Measurements from ENCODE around the gene MIX23. TPM values are rescaled to one million over a fixed set of nuclear protein-coding genes. Genes with fewer than 3 reads are reported as not detected.

The MIX23 gene
- total RNA-seq, 3 donors from 2014 or later (not counting 1 experiment from before 2014, with no cell fraction given) = 9.6 to 16.4 (median 14.1) TPM

- H3K36me3 ChIP-seq (ENCODE audit: control insufficient read depth, insufficient read depth, low read length) = peaks cover 2% of the 10 kb centered on the region
- no peaks in the 10 kb centered on the region for H3K9me3 ChIP-seq (ENCODE audit: control insufficient read depth, insufficient read depth, low read length)
- no peaks in the 10 kb centered on the region for H3K27me3 ChIP-seq (ENCODE audit: control insufficient read depth, insufficient read depth, low read length)
- H3K27ac Mint-ChIP-seq = peak overlapping the region in 1 of 2 donors; percentile 6
- no peak overlapping the region for H3K4me3 ChIP-seq (ENCODE audit: low read length)
- no peak overlapping the region for H3K4me3 Mint-ChIP-seq
- H3K36me3 Mint-ChIP-seq = no peaks in the 10 kb centered on the region
- no peaks in the 10 kb centered on the region for H3K4me1 ChIP-seq (ENCODE audit: control insufficient read depth, insufficient read depth, low read length)
- no peak for DNase-seq
- TF ChIP-seq, protein P1, sequence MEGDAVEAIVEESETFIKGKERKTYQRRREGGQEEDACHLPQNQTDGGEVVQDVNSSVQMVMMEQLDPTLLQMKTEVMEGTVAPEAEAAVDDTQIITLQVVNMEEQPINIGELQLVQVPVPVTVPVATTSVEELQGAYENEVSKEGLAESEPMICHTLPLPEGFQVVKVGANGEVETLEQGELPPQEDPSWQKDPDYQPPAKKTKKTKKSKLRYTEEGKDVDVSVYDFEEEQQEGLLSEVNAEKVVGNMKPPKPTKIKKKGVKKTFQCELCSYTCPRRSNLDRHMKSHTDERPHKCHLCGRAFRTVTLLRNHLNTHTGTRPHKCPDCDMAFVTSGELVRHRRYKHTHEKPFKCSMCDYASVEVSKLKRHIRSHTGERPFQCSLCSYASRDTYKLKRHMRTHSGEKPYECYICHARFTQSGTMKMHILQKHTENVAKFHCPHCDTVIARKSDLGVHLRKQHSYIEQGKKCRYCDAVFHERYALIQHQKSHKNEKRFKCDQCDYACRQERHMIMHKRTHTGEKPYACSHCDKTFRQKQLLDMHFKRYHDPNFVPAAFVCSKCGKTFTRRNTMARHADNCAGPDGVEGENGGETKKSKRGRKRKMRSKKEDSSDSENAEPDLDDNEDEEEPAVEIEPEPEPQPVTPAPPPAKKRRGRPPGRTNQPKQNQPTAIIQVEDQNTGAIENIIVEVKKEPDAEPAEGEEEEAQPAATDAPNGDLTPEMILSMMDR (IDR thresholded peaks at IDR 0.05) = no peak
- no peaks in the 10 kb centered on the region for H3K27me3 Mint-ChIP-seq (ENCODE audit: low read depth in 2 of 2)
- intact Hi-C loops (cut with micrococcal nuclease) = no loop called here
- no peaks in the 10 kb centered on the region for H3K4me1 Mint-ChIP-seq
- WGBS (ENCODE audit: insufficient coverage) = 19% methylated on average over 4 of the region's 4 CpGs
- no peaks in the 10 kb centered on the region for H3K9me3 Mint-ChIP-seq
- no peak for ATAC-seq
- no peak overlapping the region for H3K27ac ChIP-seq (ENCODE audit: low read length)
Measured at GRCh38 chr3:122355612-122356011, 27.4 kb downstream of the MIX23 start.

- DNase-seq = no peak
- Mint-ChIP-seq H3K36me3 (no peaks in the 10 kb centered on the region), H3K4me1 (no peaks in the 10 kb centered on the region), H3K27me3 (ENCODE audit: low read depth in 2 of 2) (no peaks in the 10 kb centered on the region), H3K27ac (no peak overlapping the region), H3K4me3 (no peak overlapping the region), H3K9me3 (no peaks in the 10 kb centered on the region)
- TF ChIP-seq, protein P1 (IDR thresholded peaks at IDR 0.05) = no peak
- no peak overlapping the region for H3K27ac ChIP-seq (ENCODE audit: low read length)
- WGBS (ENCODE audit: insufficient coverage) = 97% methylated on average over 1 of the region's 1 CpG
- ATAC-seq = no peak
- intact Hi-C loops (cut with micrococcal nuclease) = no loop called here
- no peaks in the 10 kb centered on the region for H3K9me3 ChIP-seq (ENCODE audit: control insufficient read depth, insufficient read depth, low read length)
- no peaks in the 10 kb centered on the region for H3K4me1 ChIP-seq (ENCODE audit: control insufficient read depth, insufficient read depth, low read length)
- no peaks in the 10 kb centered on the region for H3K27me3 ChIP-seq (ENCODE audit: control insufficient read depth, insufficient read depth, low read length)
- peaks cover under 1% of the 10 kb centered on the region for H3K36me3 ChIP-seq (ENCODE audit: control insufficient read depth, insufficient read depth, low read length)
- no peak overlapping the region for H3K4me3 ChIP-seq (ENCODE audit: low read length)
Measured at GRCh38 chr3:122353893-122354401, 29.1 kb downstream of the MIX23 start.

GRCh38 chr3:122353215-122353614, 29.8 kb downstream of the MIX23 start:
- Histone ChIP-seq H3K36me3 (ENCODE audit: control insufficient read depth, insufficient read depth, low read length) (no peaks in the 10 kb centered on the region), H3K4me3 (ENCODE audit: low read length) (no peak overlapping the region), H3K27me3 (ENCODE audit: control insufficient read depth, insufficient read depth, low read length) (no peaks in the 10 kb centered on the region), H3K27ac (ENCODE audit: low read length) (no peak overlapping the region), H3K4me1 (ENCODE audit: control insufficient read depth, insufficient read depth, low read length) (no peaks in the 10 kb centered on the region), H3K9me3 (ENCODE audit: control insufficient read depth, insufficient read depth, low read length) (no peaks in the 10 kb centered on the region)
- Mint-ChIP-seq H3K4me1 (no peaks in the 10 kb centered on the region), H3K27ac (no peak overlapping the region), H3K27me3 (ENCODE audit: low read depth in 2 of 2) (peaks cover 0 to under 1% of the 10 kb centered on the region in 2 donors), H3K9me3 (no peaks in the 10 kb centered on the region), H3K4me3 (no peak overlapping the region), H3K36me3 (no peaks in the 10 kb centered on the region)
- intact Hi-C loops (cut with micrococcal nuclease) = no loop called here
- ATAC-seq (no peak), DNase-seq (no peak)
- WGBS (ENCODE audit: insufficient coverage) = 68% methylated on average over 2 of the region's 2 CpGs
- TF ChIP-seq, protein P1 (IDR thresholded peaks at IDR 0.05) = no peak

GRCh38 chr3:122351612-122352011, 31.4 kb downstream of the MIX23 start:
- Mint-ChIP-seq H3K27ac (no peak overlapping the region), H3K4me1 (no peaks in the 10 kb centered on the region), H3K36me3 (no peaks in the 10 kb centered on the region), H3K9me3 (no peaks in the 10 kb centered on the region), H3K4me3 (no peak overlapping the region), H3K27me3 (ENCODE audit: low read depth in 2 of 2) (peaks cover 0 to 8% of the 10 kb centered on the region in 2 donors)
- Histone ChIP-seq H3K4me1 (ENCODE audit: control insufficient read depth, insufficient read depth, low read length) (no peaks in the 10 kb centered on the region), H3K27me3 (ENCODE audit: control insufficient read depth, insufficient read depth, low read length) (no peaks in the 10 kb centered on the region), H3K4me3 (ENCODE audit: low read length) (no peak overlapping the region), H3K9me3 (ENCODE audit: control insufficient read depth, insufficient read depth, low read length) (no peaks in the 10 kb centered on the region), H3K36me3 (ENCODE audit: control insufficient read depth, insufficient read depth, low read length) (no peaks in the 10 kb centered on the region), H3K27ac (ENCODE audit: low read length) (no peak overlapping the region)
- DNase-seq = no peak
- ATAC-seq = no peak
- TF ChIP-seq, protein P1 (IDR thresholded peaks at IDR 0.05) = no peak
- WGBS (ENCODE audit: insufficient coverage) = 86% methylated on average over 1 of the region's 4 CpGs
- intact Hi-C loops (cut with micrococcal nuclease) = no loop called here

Data from natural killer cell (primary cell).